Right forelimb (tissue), 1 donor: ENCODE measurements around the gene GSG1L.
"Not testable (repeated sequence)": the region's sequence is repeated elsewhere in the genome, so short reads cannot be mapped to it uniquely, and the experiment has no call there.

Source experiments
- DNase-seq: peaks from one replicate; pipeline ENCODE4 v3.0.0-alpha.2; 2018

Gene GSG1L

GRCh38 chr16:27746076-27746855 lies 317.2 kb downstream of the GSG1L start:
- DNase-seq = no peak

DNA sequence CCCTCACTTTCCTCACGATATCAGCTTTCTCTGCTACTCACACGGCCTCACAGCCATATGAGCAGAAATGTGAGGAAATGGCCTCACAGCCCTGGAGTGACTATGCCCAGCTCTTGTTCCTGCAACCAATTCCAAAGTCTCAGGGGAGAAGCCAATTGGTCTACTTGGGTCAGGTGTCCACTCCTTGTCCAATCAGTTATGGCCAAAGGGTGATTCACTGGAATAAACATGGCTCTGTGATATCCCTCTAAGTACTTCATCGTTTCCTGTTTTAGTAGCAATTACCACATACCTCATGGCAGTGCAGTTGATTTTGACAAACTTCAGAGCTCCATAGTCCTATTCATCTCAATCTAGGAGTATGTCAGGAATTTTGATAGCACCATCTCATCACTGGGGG lies 318.2 kb downstream of the GSG1L start:
- DNase-seq = no peak

GRCh38 chr16:27743963-27744362 lies 319.6 kb downstream of the GSG1L start:
- no peak for DNase-seq

DNA sequence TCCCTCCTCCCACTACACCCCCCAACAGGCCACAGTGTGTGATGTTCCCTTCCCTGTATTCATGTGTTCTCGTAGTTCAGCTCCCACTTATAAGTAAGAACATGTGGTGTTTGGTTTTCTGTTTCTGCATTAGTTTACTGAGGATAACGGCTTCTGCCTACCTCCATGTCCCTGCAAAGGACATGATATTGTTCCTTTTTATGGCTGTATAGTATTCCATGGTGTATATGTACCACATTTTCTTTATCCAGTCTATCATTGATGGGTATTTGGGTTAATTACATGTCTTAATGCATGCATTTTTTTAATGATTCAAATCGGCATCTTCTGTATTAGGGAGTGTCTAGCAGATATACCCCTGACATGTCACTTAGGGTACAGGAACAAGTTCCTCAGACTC lies 320.5 kb downstream of the GSG1L start:
- not testable (repeated sequence) for DNase-seq

DNA sequence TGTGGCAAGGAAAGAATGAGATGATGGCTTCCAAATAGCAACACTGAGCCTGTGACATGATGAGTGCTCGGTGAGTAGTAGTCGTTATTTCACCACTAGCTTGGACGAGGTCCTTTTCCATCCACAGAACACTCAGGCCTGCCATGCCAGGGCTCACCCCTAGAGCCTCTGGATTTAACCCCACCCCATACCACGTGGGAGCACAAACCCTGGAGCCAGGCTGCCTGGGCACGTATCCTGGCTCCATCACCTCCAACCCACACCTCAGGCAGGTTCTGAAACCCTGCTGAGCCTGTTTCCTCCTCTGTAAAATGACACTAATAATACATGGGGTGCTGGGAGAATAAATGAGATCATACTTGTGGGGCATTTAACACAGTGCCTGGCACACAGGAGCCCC lies 321.2 kb downstream of the GSG1L start:
- no peak for DNase-seq

DNA sequence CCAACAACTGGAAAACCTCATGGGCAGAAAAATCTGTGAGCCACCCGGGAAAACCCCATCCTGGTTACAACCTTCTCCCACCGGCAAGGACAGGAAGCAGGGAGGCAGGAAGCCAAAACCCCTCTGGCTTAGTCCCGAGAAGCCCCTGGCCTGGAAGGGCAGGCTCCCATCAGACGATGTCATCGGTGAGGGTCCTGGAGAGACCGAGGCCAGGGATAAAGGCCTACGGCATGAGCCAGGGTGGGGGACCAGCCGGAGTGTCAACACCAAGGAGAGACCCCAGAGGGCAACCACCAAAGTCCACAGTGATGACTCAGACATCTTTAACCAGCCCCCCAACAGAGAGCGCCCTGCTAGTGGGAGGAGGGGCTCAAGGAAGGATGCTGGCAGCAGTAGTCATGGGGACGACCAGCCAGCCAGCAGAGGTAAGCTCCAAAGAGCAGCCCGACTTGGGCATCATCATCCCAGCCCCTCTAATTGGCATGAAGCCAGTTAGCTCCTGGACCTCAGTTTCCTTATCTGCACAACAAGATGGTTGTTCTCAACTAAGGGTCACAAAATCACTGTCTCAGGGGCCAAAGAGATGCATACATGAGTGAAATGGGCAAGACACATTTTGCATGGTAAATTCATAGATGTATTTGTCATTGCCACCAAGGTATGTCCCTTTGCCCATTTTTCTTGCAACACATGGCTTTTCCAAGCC lies 322.9 kb downstream of the GSG1L start:
- no peak for DNase-seq

DNA sequence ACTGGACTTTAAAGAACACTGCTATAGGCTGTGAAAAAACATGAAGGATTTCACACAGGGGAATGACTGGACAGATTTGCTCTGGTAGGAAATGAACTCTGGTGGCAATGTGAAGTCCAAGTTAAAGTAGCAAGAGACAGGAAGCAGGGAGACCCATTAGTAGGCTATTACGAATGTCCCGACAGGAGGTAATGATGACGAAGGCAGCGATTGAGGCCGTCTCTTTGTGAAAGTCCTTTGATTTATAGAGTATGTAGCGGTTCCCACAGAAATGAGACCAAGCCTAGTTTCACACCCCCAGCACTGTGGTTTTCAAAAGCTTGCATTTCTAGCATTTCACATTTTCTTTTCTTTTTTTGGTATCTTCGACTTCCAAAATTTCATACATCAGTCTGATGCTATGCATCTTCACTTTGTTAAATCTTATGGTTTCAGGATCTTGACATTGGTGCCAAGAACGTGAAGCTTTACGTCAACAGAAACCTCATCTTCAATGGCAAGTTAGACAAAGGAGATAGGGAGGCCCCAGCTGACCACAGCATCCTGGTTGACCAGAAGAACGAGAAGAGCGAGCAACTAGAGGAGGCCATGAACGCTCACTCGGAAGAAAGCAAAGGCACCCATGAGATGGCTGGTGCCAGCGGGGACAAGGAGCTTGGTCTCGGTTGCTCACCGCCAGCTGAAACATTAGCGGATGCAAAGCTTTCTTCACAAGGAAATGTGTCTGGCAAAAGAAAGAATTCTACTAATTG lies 323.7 kb downstream of the GSG1L start:
- DNase-seq = no peak

DNA sequence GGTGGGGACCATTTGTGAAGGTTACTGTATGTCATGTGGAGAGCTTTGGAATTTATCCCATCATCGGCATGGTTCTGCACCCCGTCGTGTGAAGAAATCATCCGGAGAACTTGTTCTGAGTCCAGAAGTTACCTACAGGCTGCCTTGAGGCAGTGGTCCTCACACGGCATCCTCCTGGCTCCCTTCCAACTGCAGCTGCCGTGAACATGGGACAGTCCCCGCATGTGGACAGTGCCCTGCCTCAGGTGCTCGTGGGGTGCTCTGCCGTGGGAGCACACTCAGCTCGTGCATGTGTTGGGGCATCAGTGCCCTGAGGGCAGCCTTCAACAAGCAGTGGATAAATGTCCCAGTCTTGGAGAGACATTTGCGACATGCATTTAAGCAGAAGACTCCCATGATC lies 324.9 kb downstream of the GSG1L start:
- no peak for DNase-seq
